B cell (primary cell): Measurements from ENCODE around the gene MGMT. TPM values are rescaled to one million over a fixed set of nuclear protein-coding genes. Genes with fewer than 3 reads are reported as not detected.

Source experiments
- ATAC-seq: fragments of 200-7000 bp; cut with Tn5 transposase; one replicate; pipeline ENCODE4 v1.10.0; 2021; ENCODE audit warnings: low read depth, mild to moderate bottlenecking, moderate number of reproducible peaks, moderate library complexity
- CTCF ChIA-PET: fragments of 350-600 bp; sonication (Branson Sonifier 250); formaldehyde crosslinking; loops from one replicate; lab custom pipeline; 2021; ENCODE audit warnings: antibody characterized with exemption, inconsistent platforms; lab: Charles Lee
- POLR2A ChIA-PET: fragments of 350-600 bp; sonication (Branson Sonifier 250); formaldehyde crosslinking; loops from one replicate; lab custom pipeline; 2021; ENCODE audit warnings: antibody characterized with exemption; lab: Charles Lee
- DNase-seq: peaks from one replicate; pipeline ENCODE4 v3.0.0; 2013
- H2AFZ ChIP-seq: 2 replicates; pipeline ENCODE4 v1.6.1; 2012; ENCODE audit warnings: mild to moderate bottlenecking, low read depth, low read length; ENCODE audit not compliant: insufficient read depth, poor library complexity, severe bottlenecking
- H3K27ac ChIP-seq, 2 donors: 1 replicate in 1 of 2; 2 replicates in 1 of 2; pipeline ENCODE4 v1.5.1; 2012 to 2013; ENCODE audit warnings: low read length in 2 of 2, mild to moderate bottlenecking in 2 of 2, moderate library complexity in 1 of 2
- H3K27me3 ChIP-seq, 4 experiments: fragments of 200-600 bp in 1 of 4; sonication (generic) in 1 of 4; replicated peaks in 1 of 4; 1 replicate in 2 of 4; 2 replicates in 2 of 4; pipeline versions ENCODE4 v1.6.1 to v1.7.0; 2013 to 2016; ENCODE audit warnings: low read length in 3 of 4, mild to moderate bottlenecking in 2 of 4, mixed read lengths in 1 of 4, moderate library complexity in 1 of 4; ENCODE audit not compliant: insufficient read depth in 4 of 4, control insufficient read depth in 3 of 4; ENCODE audit errors: control extremely low read depth in 1 of 4
- H3K36me3 ChIP-seq, 2 experiments: replicated peaks in 1 of 2; 1 replicate in 1 of 2; 2 replicates in 1 of 2; pipeline versions ENCODE4 v1.6.1 to v1.7.1; 2013; ENCODE audit warnings: low read length in 1 of 2; ENCODE audit not compliant: insufficient read depth in 2 of 2, control insufficient read depth in 1 of 2; ENCODE audit errors: control extremely low read depth in 1 of 2, extremely low read depth in 1 of 2
- H3K4me1 ChIP-seq, 2 donors: fragments of 200-600 bp in 1 of 2; sonication (generic) in 1 of 2; 1 replicate in 1 of 2; 2 replicates in 1 of 2; pipeline versions ENCODE4 v1.5.1 to v1.6.1; 2013 to 2017; ENCODE audit warnings: low read length in 2 of 2; ENCODE audit not compliant: control insufficient read depth in 2 of 2, insufficient read depth in 2 of 2
- H3K4me2 ChIP-seq: replicated peaks from 2 replicates; pipeline ENCODE3; 2012; ENCODE audit warnings: mild to moderate bottlenecking, low read depth, low read length; ENCODE audit not compliant: poor library complexity, severe bottlenecking
- H3K4me3 ChIP-seq, 5 experiments: fragments of 200-600 bp in 1 of 5; sonication (generic) in 1 of 5; 1 replicate in 3 of 5; 2 replicates in 2 of 5; pipeline versions ENCODE4 v1.5.1 to v1.7.0; 2011 to 2016; ENCODE audit warnings: low read length in 4 of 5, mild to moderate bottlenecking in 4 of 5, low read depth in 2 of 5, control low read depth in 1 of 5, moderate library complexity in 1 of 5; ENCODE audit not compliant: insufficient read depth in 1 of 5; ENCODE audit errors: control extremely low read depth in 1 of 5, extremely low read depth in 1 of 5
- H3K79me2 ChIP-seq: fragments of 200-600 bp; sonication (generic); one replicate; pipeline ENCODE4 v1.6.0; 2016; ENCODE audit warnings: low read length; ENCODE audit not compliant: control insufficient read depth, insufficient read depth
- H3K9ac ChIP-seq: fragments of 200-600 bp; sonication (generic); 2 replicates; pipeline ENCODE4 v1.6.1; 2017; ENCODE audit warnings: mild to moderate bottlenecking, low read length, moderate library complexity
- H3K9me3 ChIP-seq, 3 donors: one replicate each; pipeline versions ENCODE4 v1.6.1 to v1.7.1; 2013; ENCODE audit warnings: low read length in 2 of 3; ENCODE audit not compliant: control insufficient read depth in 2 of 3, insufficient read depth in 1 of 3; ENCODE audit errors: control extremely low read depth in 1 of 3
- H4K20me1 ChIP-seq: 2 replicates; pipeline ENCODE4 v1.6.0; 2012; ENCODE audit warnings: mild to moderate bottlenecking, low read length; ENCODE audit not compliant: insufficient read depth, control insufficient read depth, poor library complexity, severe bottlenecking
- H3K27ac Mint-ChIP-seq: one replicate; pipeline ENCODE4 v1.8.0; 2021; ENCODE audit warnings: mixed read lengths
- H3K27me3 Mint-ChIP-seq: one replicate; pipeline ENCODE4 v1.8.0; 2021; ENCODE audit warnings: mixed read lengths
- H3K4me1 Mint-ChIP-seq: one replicate; pipeline ENCODE4 v1.8.0; 2021; ENCODE audit warnings: mixed read lengths
- H3K4me3 Mint-ChIP-seq: one replicate; pipeline ENCODE4 v1.8.0; 2021; ENCODE audit warnings: mixed read lengths
- H3K9me3 Mint-ChIP-seq: one replicate; pipeline ENCODE4 v1.8.0; 2022; ENCODE audit warnings: mixed read lengths; ENCODE audit not compliant: insufficient read depth
- CTCF ChIP-seq: fragments of 200-600 bp; IDR thresholded peaks from one replicate; pipeline ENCODE4 v1.8.0; 2022; ENCODE audit warnings: antibody characterized with exemption, mild to moderate bottlenecking
- EZH2 ChIP-seq: IDR thresholded peaks from 2 replicates; pipeline ENCODE4 v1.6.1; 2012; ENCODE audit warnings: borderline replicate concordance, low read depth, mild to moderate bottlenecking, moderate library complexity, low read length; ENCODE audit not compliant: insufficient read depth, poor library complexity, severe bottlenecking
- WGBS: methylation state at CpG from one replicate; pipeline ENCODE4 v1.1.5; 2013; ENCODE audit warnings: missing lambda C conversion rate; ENCODE audit not compliant: insufficient coverage; 5-methylcytosine and 5-hydroxymethylcytosine counted together
- intact Hi-C: fragments of 100-400 bp; cut with micrococcal nuclease; formaldehyde crosslinking; loops from one replicate; pipeline ENCODE4 v1.10.0; 2022
- polyA plus RNA-seq: library from polyadenylated mRNA; depleted of rRNA; stranded (reverse); fragments of >200 nt; gene quantifications from 2 replicates; pipeline ENCODE4 v1.2.3, GENCODE V29; 2012
- total RNA-seq, 2 donors: library from RNA; stranded (reverse); fragments of 120-200 nt in 1 of 2; gene quantifications; 1 replicate in 1 of 2; 2 replicates in 1 of 2; pipeline versions ENCODE4 v1.2.3 to v1.2.4, GENCODE V29; 2013 to 2022

The MGMT gene
- total and polyA plus RNA-seq, 2 donors (not counting 1 experiment from before 2014, with no cell fraction given) = 16.6 to 87.7 TPM

GRCh38 chr10:129761197-129761972, 294.3 kb downstream of the MGMT start:
- H3K9me3 Mint-ChIP-seq = no peaks in the 10 kb centered on the region
- H3K36me3 ChIP-seq = peaks cover 0 to 21% of the 10 kb centered on the region in 2 experiments
- H3K27ac ChIP-seq = no peak overlapping the region
- WGBS = 99% methylated on average over 22 of the region's 24 CpGs
- H2AFZ ChIP-seq = no peak overlapping the region
- peaks cover 0 to 4% of the 10 kb centered on the region in 2 donors for H3K4me1 ChIP-seq
- no peak overlapping the region for H3K27ac Mint-ChIP-seq
- H3K4me2 ChIP-seq = no peak overlapping the region
- H3K4me1 Mint-ChIP-seq = peaks cover 8% of the 10 kb centered on the region
- POLR2A ChIA-PET = no interaction called here
- H3K9me3 ChIP-seq = peaks cover 0 to 9% (median 0%) of the 10 kb centered on the region in 3 donors
- TF ChIP-seq EZH2 (no peak), CTCF (no peak)
- no peaks in the 10 kb centered on the region for H4K20me1 ChIP-seq
- no peaks in the 10 kb centered on the region for H3K27me3 ChIP-seq
- ATAC-seq = no peak
- DNase-seq = no peak
- CTCF ChIA-PET = no interaction called here
- intact Hi-C loops = no loop called here
- H3K4me3 ChIP-seq = no peak overlapping the region
- no peak overlapping the region for H3K4me3 Mint-ChIP-seq
- H3K9ac ChIP-seq = no peak overlapping the region
- no peaks in the 10 kb centered on the region for H3K27me3 Mint-ChIP-seq
- H3K79me2 ChIP-seq = no peaks in the 10 kb centered on the region
